HepG2 (cell line): ENCODE measurements around the gene HOXD4. TPM values are rescaled to one million over a fixed set of nuclear protein-coding genes. Genes with fewer than 3 reads are reported as not detected.

Experiments
- DNMT1 ChIP-seq: sonication (generic); formaldehyde crosslinking; IDR thresholded peaks from 2 replicates; pipeline ENCODE4 v1.5.1; 2020; ENCODE audit warnings: mild to moderate bottlenecking, missing genetic modification reagents
- DNMT3B ChIP-seq: conservative IDR thresholded peaks from 2 replicates; pipeline ENCODE4 v1.6.1; 2016; ENCODE audit warnings: missing biosample characterization, control low read depth
- ELF1 ChIP-seq: sonication (generic); formaldehyde crosslinking; IDR thresholded peaks from 2 replicates; pipeline ENCODE4 v1.4.0; 2020; ENCODE audit warnings: missing genetic modification reagents
- GABPB1 ChIP-seq: IDR thresholded peaks from 2 replicates; pipeline ENCODE4 v1.6.1; 2016; ENCODE audit warnings: mild to moderate bottlenecking, missing genetic modification reagents, moderate library complexity, missing compliant biosample characterization
- GATAD1 ChIP-seq: IDR thresholded peaks from 2 replicates; pipeline ENCODE4 v1.6.1; 2016; ENCODE audit warnings: missing genetic modification reagents, missing compliant biosample characterization
- GFI1 ChIP-seq: sonication (generic); formaldehyde crosslinking; IDR thresholded peaks from 2 replicates; pipeline ENCODE4 v1.5.0; 2020; ENCODE audit warnings: missing genetic modification reagents, mild to moderate bottlenecking, borderline replicate concordance
- GPN1 ChIP-seq: sonication (generic); formaldehyde crosslinking; IDR thresholded peaks from 2 replicates; pipeline ENCODE4 v1.5.1; 2020; ENCODE audit warnings: missing genetic modification reagents, borderline replicate concordance
- HDAC1 ChIP-seq: sonication (generic); formaldehyde crosslinking; IDR thresholded peaks from 2 replicates; pipeline ENCODE4 v1.5.1; 2020; ENCODE audit warnings: mild to moderate bottlenecking, missing genetic modification reagents
- KDM1A ChIP-seq: IDR thresholded peaks from 2 replicates; pipeline ENCODE4 v1.6.1; 2016; ENCODE audit warnings: missing compliant biosample characterization
- KDM2A ChIP-seq: sonication (generic); formaldehyde crosslinking; IDR thresholded peaks from 2 replicates; pipeline ENCODE4 v1.4.0; 2020; ENCODE audit warnings: low read depth, missing genetic modification reagents, borderline replicate concordance
- MAFK ChIP-seq, 2 experiments: IDR thresholded peaks in 1 of 2; conservative IDR thresholded peaks in 1 of 2; 2 replicates each; pipeline ENCODE4 v1.6.1; 2011; ENCODE audit warnings: improper control_type of control experiment in 2 of 2, low read length in 2 of 2
- MBNL3 ChIP-seq: fragments of 250-450 bp; sonication (Bioruptor Pico); conservative IDR thresholded peaks from 2 replicates; pipeline ENCODE4 v1.8.0; 2022; ENCODE audit warnings: mild to moderate bottlenecking, inconsistent platforms
- MYNN ChIP-seq: sonication (generic); formaldehyde crosslinking; IDR thresholded peaks from 2 replicates; pipeline ENCODE4 v1.4.0; 2020; ENCODE audit warnings: mild to moderate bottlenecking, low read depth, missing genetic modification reagents
- PHF5A ChIP-seq: IDR thresholded peaks from one replicate; pipeline ENCODE4 v1.6.1; 2018; ENCODE audit warnings: low read depth, missing genetic modification reagents; ENCODE audit not compliant: unreplicated experiment
- RELA ChIP-seq: sonication (generic); formaldehyde crosslinking; IDR thresholded peaks from 2 replicates; pipeline ENCODE4 v1.4.0; 2020; ENCODE audit warnings: missing genetic modification reagents
- SP1 ChIP-seq, 2 experiments: fragments of 450-650 bp in 1 of 2; sonication (generic) in 1 of 2; formaldehyde crosslinking in 1 of 2; IDR thresholded peaks; 2 replicates each; pipeline versions ENCODE4 v1.4.0 to v1.6.1; 2016 to 2020; ENCODE audit warnings: missing genetic modification reagents in 1 of 2
- SRF ChIP-seq: IDR thresholded peaks from 2 replicates; pipeline ENCODE4 v1.6.1; 2011; ENCODE audit warnings: mild to moderate bottlenecking, low read depth, low read length, moderate library complexity
- SRSF1 ChIP-seq: fragments of 200-400 bp; formaldehyde crosslinking; optimal IDR thresholded peaks from 2 replicates; pipeline ENCODE3; 2017; ENCODE audit warnings: mild to moderate bottlenecking, low read depth, low read length, moderate library complexity
- SRSF4 ChIP-seq: fragments of 200-400 bp; formaldehyde crosslinking; IDR thresholded peaks from one replicate; pipeline ENCODE4 v1.6.1; 2018; ENCODE audit warnings: mild to moderate bottlenecking, low read depth, low read length, moderate library complexity; ENCODE audit not compliant: poor library complexity, severe bottlenecking
- SUZ12 ChIP-seq: fragments of 150-350 bp; IDR thresholded peaks from 2 replicates; pipeline ENCODE4 v1.6.1; 2014; ENCODE audit warnings: low read depth, low read length
- TARDBP ChIP-seq: sonication (generic); formaldehyde crosslinking; IDR thresholded peaks from 2 replicates; pipeline ENCODE4 v1.8.0; 2022; ENCODE audit warnings: mild to moderate bottlenecking, missing genetic modification reagents
- TCF7L2 ChIP-seq: IDR thresholded peaks from 2 replicates; pipeline ENCODE4 v1.6.1; 2011; ENCODE audit warnings: mild to moderate bottlenecking, low read depth, low read length, moderate library complexity
- ZFP36L1 ChIP-seq: sonication (generic); formaldehyde crosslinking; IDR thresholded peaks from 2 replicates; pipeline ENCODE4 v1.8.0; 2022; ENCODE audit warnings: mild to moderate bottlenecking, missing genetic modification reagents, moderate library complexity
- ZFY ChIP-seq: sonication (generic); formaldehyde crosslinking; IDR thresholded peaks from 2 replicates; pipeline ENCODE4 v1.4.0; 2020; ENCODE audit warnings: missing genetic modification reagents
- ZNF253 ChIP-seq: sonication (generic); formaldehyde crosslinking; IDR thresholded peaks from 2 replicates; pipeline ENCODE4 v1.8.0; 2022; ENCODE audit warnings: mild to moderate bottlenecking, missing genetic modification reagents, borderline replicate concordance
- ZNF33A ChIP-seq: sonication (generic); formaldehyde crosslinking; IDR thresholded peaks from 2 replicates; pipeline ENCODE4 v1.5.1; 2020; ENCODE audit warnings: missing genetic modification reagents, mild to moderate bottlenecking, moderate library complexity, borderline replicate concordance
- ZNF34 ChIP-seq: sonication (generic); formaldehyde crosslinking; IDR thresholded peaks from 2 replicates; pipeline ENCODE4 v1.4.0; 2020; ENCODE audit warnings: mild to moderate bottlenecking, missing genetic modification reagents, borderline replicate concordance
- ZNF563 ChIP-seq: sonication (generic); formaldehyde crosslinking; IDR thresholded peaks from 2 replicates; pipeline ENCODE4 v1.8.0; 2022; ENCODE audit warnings: mild to moderate bottlenecking, moderate library complexity, missing genetic modification reagents
- polyA plus RNA-seq, 8 experiments: library from polyadenylated mRNA; depleted of rRNA in 3 of 8; stranded (reverse) in 7 of 8; unstranded in 1 of 8; fragments of >200 nt; fragmentation: Illumina TruSeq in 4 of 8; extraction: Trizol in 4 of 8; gene quantifications; 2 replicates each; pipeline versions ENCODE4 v1.2.1 to v1.2.3, GENCODE V29; 2011 to 2016; ENCODE audit warnings: low read depth in 4 of 8, missing spikeins in 1 of 8, mixed read lengths in 1 of 8; ENCODE audit not compliant: insufficient read depth in 1 of 8
- total RNA-seq, 5 experiments: library from RNA; depleted of rRNA; stranded (reverse); fragments of >200 nt; fragmentation: Illumina TruSeq; extraction: Trizol; gene quantifications; 2 replicates each; pipeline ENCODE4 v1.2.3, GENCODE V29; 2016; ENCODE audit warnings: low read depth in 1 of 5
- TF ChIP-seq, protein P1 (sequence below): sonication (generic); formaldehyde crosslinking; IDR thresholded peaks from 2 replicates; pipeline ENCODE4 v1.4.0; 2020; ENCODE audit warnings: mild to moderate bottlenecking, missing genetic modification reagents
- TF ChIP-seq, protein P2 (sequence below): sonication (generic); formaldehyde crosslinking; IDR thresholded peaks from 2 replicates; pipeline ENCODE4 v1.5.0; 2020; ENCODE audit warnings: mild to moderate bottlenecking, low read depth, missing genetic modification reagents, borderline replicate concordance
- TF ChIP-seq, protein P3 (sequence below): sonication (generic); formaldehyde crosslinking; IDR thresholded peaks from 2 replicates; pipeline ENCODE4 v1.5.0; 2020; ENCODE audit warnings: missing genetic modification reagents

Gene HOXD4
- total and polyA plus RNA-seq, 2 of the 13 experiments (the other 11 are each of a cell fraction or from before 2014, with no cell fraction given), result not detected

DNA sequence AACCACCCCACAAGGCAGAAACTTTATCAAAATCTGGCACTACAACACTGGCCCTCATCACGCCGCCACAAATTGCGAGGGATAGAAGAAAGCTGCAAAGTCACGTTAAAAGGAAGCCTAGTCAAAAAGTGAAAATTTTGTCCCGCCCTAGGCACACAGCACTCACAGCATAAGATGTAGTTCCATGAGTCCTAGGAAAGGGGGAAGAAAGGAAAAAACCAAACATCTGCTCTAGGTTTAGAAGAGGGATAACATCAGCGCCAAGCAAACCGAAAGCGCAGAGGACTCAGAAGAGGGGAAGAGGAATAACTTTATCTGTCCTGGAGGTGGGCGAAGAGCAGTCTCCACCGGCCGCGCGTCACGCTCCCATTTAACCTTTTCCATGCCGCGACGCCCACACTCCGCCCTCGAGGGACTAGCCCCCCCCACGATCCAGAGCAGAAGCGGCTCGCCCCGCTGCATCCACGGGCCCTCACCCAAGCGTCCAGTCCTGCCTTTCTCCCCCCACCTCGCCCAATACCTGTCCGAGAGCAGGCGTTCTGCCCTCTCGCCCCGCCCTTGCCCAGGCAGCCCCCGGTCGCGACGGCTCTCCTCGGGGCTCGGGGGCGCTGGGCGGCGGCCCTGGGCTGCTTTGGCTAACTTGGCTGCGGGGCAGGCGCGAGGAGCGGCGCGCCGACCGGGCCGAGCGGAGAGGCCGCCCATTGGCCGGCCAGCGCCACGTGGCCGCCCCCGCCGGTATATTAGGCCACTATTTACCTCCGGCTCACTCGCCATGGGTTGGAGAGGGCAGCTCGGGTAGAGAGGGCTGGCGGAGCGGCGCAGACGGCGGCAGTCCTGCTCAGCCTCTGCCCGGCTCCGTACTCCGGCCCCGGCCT, 36.8 kb downstream of the HOXD4 start, which contains the start of gene HOXD1 (continued):
- no peak for TF ChIP-seq GATAD1 (CRISPR knock-in tag)
- peak; percentile 10; the same call in 1 of the 2 replicates for TF ChIP-seq GFI1 (CRISPR knock-in tag)
- no peak for TF ChIP-seq ZNF33A (CRISPR knock-in tag)
- no peak for TF ChIP-seq HDAC1 (CRISPR knock-in tag)
- TF ChIP-seq SRSF1, result no peak
- TF ChIP-seq, protein P1, sequence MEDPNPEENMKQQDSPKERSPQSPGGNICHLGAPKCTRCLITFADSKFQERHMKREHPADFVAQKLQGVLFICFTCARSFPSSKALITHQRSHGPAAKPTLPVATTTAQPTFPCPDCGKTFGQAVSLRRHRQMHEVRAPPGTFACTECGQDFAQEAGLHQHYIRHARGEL (CRISPR knock-in tag), result 0 out of 2 replicates have a peak, but pooled peaks have one; percentile 50
- 0 out of 2 replicates have a peak, but pooled peaks have one; percentile 39 for TF ChIP-seq MYNN (CRISPR knock-in tag)
- TF ChIP-seq, protein P2, sequence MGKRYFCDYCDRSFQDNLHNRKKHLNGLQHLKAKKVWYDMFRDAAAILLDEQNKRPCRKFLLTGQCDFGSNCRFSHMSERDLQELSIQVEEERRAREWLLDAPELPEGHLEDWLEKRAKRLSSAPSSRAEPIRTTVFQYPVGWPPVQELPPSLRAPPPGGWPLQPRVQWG (CRISPR knock-in tag), result no peak
- peak; percentile 34 for TF ChIP-seq ZFY
- TF ChIP-seq SRF, result no peak
- peak; percentile 55; the same call in 1 of the 2 replicates for TF ChIP-seq KDM2A
- no peak for TF ChIP-seq TCF7L2
- no peak; the same call in 1 of the 2 replicates for TF ChIP-seq ELF1
- no peak for TF ChIP-seq TARDBP (CRISPR knock-in tag)
- no peak for TF ChIP-seq MBNL3 (CRISPR knock-in tag)
- no peak for TF ChIP-seq DNMT3B
- no peak for TF ChIP-seq SUZ12
- no peak for TF ChIP-seq RELA (CRISPR knock-in tag)
- no peak; the same call in none of the 2 replicates for TF ChIP-seq ZNF563 (CRISPR knock-in tag)
- no peak; the same call in 1 of the 2 replicates for TF ChIP-seq ZNF253
- TF ChIP-seq ZNF34 (CRISPR knock-in tag), result no peak
- TF ChIP-seq GABPB1 (CRISPR knock-in tag), result peak; percentile 33
- no peak for TF ChIP-seq SRSF4
- TF ChIP-seq DNMT1, result peak; percentile 91
- no peak for TF ChIP-seq MAFK (conservative IDR thresholded peaks at IDR 0.05 in 1 of 2, IDR thresholded peaks at IDR 0.05 in 1 of 2; ENCODE audit: low read length in 2 of 2)
- TF ChIP-seq KDM1A (CRISPR knock-in tag), result no peak
- TF ChIP-seq ZFP36L1, result 0 out of 2 replicates have a peak, but pooled peaks have one; percentile 20
- no peak for TF ChIP-seq PHF5A (CRISPR knock-in tag)
- no peak for TF ChIP-seq SP1 (IDR thresholded peaks at IDR 0.05)
- peak; percentile 38; the same call in 1 of the 2 replicates for TF ChIP-seq SP1 (CRISPR knock-in tag; IDR thresholded peaks at IDR 0.05)
- TF ChIP-seq, protein P3, sequence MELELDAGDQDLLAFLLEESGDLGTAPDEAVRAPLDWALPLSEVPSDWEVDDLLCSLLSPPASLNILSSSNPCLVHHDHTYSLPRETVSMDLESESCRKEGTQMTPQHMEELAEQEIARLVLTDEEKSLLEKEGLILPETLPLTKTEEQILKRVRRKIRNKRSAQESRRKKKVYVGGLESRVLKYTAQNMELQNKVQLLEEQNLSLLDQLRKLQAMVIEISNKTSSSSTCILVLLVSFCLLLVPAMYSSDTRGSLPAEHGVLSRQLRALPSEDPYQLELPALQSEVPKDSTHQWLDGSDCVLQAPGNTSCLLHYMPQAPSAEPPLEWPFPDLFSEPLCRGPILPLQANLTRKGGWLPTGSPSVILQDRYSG (CRISPR knock-in tag), result peak; percentile 72
- no peak for TF ChIP-seq GPN1 (CRISPR knock-in tag)
